Gastroesophageal sphincter (tissue), 2 donors: ENCODE measurements around the gene RANBP17.

Source experiments
- EP300 ChIP-seq: sonication (generic); formaldehyde crosslinking; IDR thresholded peaks from one replicate; pipeline ENCODE4 v1.6.1; 2017; ENCODE audit warnings: antibody characterized with exemption, mild to moderate bottlenecking
- POLR2A ChIP-seq, 2 donors: fragments of 450-650 bp; IDR thresholded peaks; one replicate each; pipeline ENCODE4 v1.6.1; 2017; ENCODE audit warnings: antibody characterized with exemption in 2 of 2, mild to moderate bottlenecking in 2 of 2, moderate library complexity in 1 of 2
- POLR2AphosphoS5 ChIP-seq: sonication (generic); formaldehyde crosslinking; IDR thresholded peaks from one replicate; pipeline ENCODE4 v1.6.1; 2017; ENCODE audit warnings: antibody characterized with exemption

DNA sequence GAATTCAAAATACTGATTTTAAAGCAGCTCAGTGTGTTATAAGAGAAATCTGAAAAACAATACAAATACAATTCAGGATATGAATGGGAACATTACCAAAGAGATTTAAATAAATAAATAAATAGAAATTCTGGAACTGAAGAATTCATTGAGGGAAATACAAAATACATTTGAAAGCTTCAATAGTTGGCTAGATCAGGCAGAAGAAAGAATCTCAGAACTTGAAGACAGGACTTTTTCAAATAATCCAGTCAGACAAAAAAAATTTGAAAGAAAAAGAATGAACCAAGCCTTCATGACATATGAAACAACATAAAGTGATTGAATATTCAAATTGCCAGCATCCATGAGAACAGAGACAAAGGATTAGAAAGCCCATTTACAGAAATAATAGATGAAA lies 387.6 kb downstream of the RANBP17 start:
- no peak for TF ChIP-seq EP300
- no peak for TF ChIP-seq POLR2A (IDR thresholded peaks at IDR 0.05)
- TF ChIP-seq POLR2AphosphoS5, result no peak
